GM23338 (cell line): ENCODE data around the gene HLA-B. TPM values are rescaled to one million over a fixed set of nuclear protein-coding genes. Genes with fewer than 3 reads are reported as not detected.

ENCODE experiments used
- ATAC-seq: fragments of 200-7000 bp; cut with Tn5 transposase; 3 replicates; pipeline ENCODE4 v1.9.1; 2020
- DNase-seq: peaks from one replicate; pipeline ENCODE4 v3.0.0-alpha.2; 2015; ENCODE audit warnings: low spot score
- H2AFZ ChIP-seq: fragments of 200-600 bp; sonication (generic); 2 replicates; pipeline ENCODE4 v1.8.0; 2016; ENCODE audit warnings: antibody characterized with exemption, mild to moderate bottlenecking, moderate library complexity
- H3F3A ChIP-seq: fragments of 200-600 bp; sonication (generic); replicated peaks from 2 replicates; pipeline ENCODE4 v1.8.0; 2017; ENCODE audit warnings: antibody characterized with exemption, mixed run types, low read depth
- H3K27ac ChIP-seq: fragments of 200-600 bp; sonication (generic); 2 replicates; pipeline ENCODE4 v1.6.1; 2016; ENCODE audit warnings: low read depth
- H3K27me3 ChIP-seq: fragments of 200-600 bp; sonication (generic); 2 replicates; pipeline ENCODE4 v1.8.0; 2016; ENCODE audit warnings: mild to moderate bottlenecking, mixed run types, moderate library complexity; ENCODE audit not compliant: insufficient read depth
- H3K36me3 ChIP-seq: fragments of 200-600 bp; sonication (generic); 2 replicates; pipeline ENCODE4 v1.8.0; 2016; ENCODE audit warnings: mild to moderate bottlenecking; ENCODE audit not compliant: insufficient read depth
- H3K4me1 ChIP-seq: fragments of 200-600 bp; sonication (generic); 2 replicates; pipeline ENCODE4 v1.8.0; 2016; ENCODE audit warnings: mild to moderate bottlenecking, moderate library complexity; ENCODE audit not compliant: insufficient read depth
- H3K4me2 ChIP-seq: fragments of 200-600 bp; sonication (generic); 2 replicates; pipeline ENCODE4 v1.7.1; 2017; ENCODE audit warnings: mixed run types
- H3K4me3 ChIP-seq: fragments of 200-600 bp; sonication (generic); 2 replicates; pipeline ENCODE4 v1.6.1; 2016; ENCODE audit warnings: mixed run types
- H3K79me2 ChIP-seq: fragments of 200-600 bp; sonication (generic); replicated peaks from 2 replicates; pipeline ENCODE4 v1.8.0; 2017; ENCODE audit warnings: mild to moderate bottlenecking; ENCODE audit not compliant: insufficient read depth
- H3K9me2 ChIP-seq: fragments of 200-600 bp; sonication (generic); 2 replicates; pipeline ENCODE4 v1.8.0; 2017; ENCODE audit not compliant: insufficient read depth
- H4K20me1 ChIP-seq: fragments of 200-600 bp; sonication (generic); replicated peaks from 2 replicates; pipeline ENCODE4 v1.8.0; 2017; ENCODE audit warnings: mild to moderate bottlenecking; ENCODE audit not compliant: insufficient read depth
- H3K27ac Mint-ChIP-seq: 2 replicates; pipeline ENCODE4 v1.8.0; 2020; ENCODE audit warnings: inconsistent platforms, mild to moderate bottlenecking, moderate library complexity, mixed read lengths
- H3K27me3 Mint-ChIP-seq: 3 replicates; pipeline ENCODE4 v1.8.0; 2022; ENCODE audit warnings: low read depth, mild to moderate bottlenecking, moderate library complexity, mixed read lengths, inconsistent platforms; ENCODE audit not compliant: insufficient read depth, poor library complexity
- H3K36me3 Mint-ChIP-seq: 3 replicates; pipeline ENCODE4 v1.8.0; 2021; ENCODE audit warnings: low read depth, mild to moderate bottlenecking, inconsistent platforms, moderate library complexity, mixed read lengths
- H3K4me1 Mint-ChIP-seq: 3 replicates; pipeline ENCODE4 v1.8.0; 2020; ENCODE audit warnings: mild to moderate bottlenecking, inconsistent platforms, mixed read lengths
- H3K4me3 Mint-ChIP-seq: 3 replicates; pipeline ENCODE4 v1.8.0; 2021; ENCODE audit warnings: moderate library complexity, mild to moderate bottlenecking, inconsistent platforms, mixed read lengths
- H3K9me3 Mint-ChIP-seq: 3 replicates; pipeline ENCODE4 v1.8.0; 2020; ENCODE audit warnings: moderate library complexity, mild to moderate bottlenecking, inconsistent platforms, mixed read lengths
- CREB1 ChIP-seq: fragments of 250-450 bp; sonication (Bioruptor Pico); IDR thresholded peaks from 2 replicates; pipeline ENCODE4 v1.5.0; 2020; ENCODE audit warnings: low read depth, mild to moderate bottlenecking, moderate library complexity
- JUNB ChIP-seq: IDR thresholded peaks from one replicate; pipeline ENCODE4 v1.6.1; 2016; ENCODE audit warnings: antibody characterized with exemption; ENCODE audit not compliant: unreplicated experiment
- POLR2AphosphoS5 ChIP-seq: IDR thresholded peaks from 2 replicates; pipeline ENCODE4 v1.6.1; 2016; ENCODE audit warnings: antibody characterized with exemption, low read depth
- STAT1 ChIP-seq: IDR thresholded peaks from one replicate; pipeline ENCODE4 v1.6.1; 2016; ENCODE audit warnings: antibody characterized with exemption; ENCODE audit not compliant: unreplicated experiment
- ZNF331 ChIP-seq: fragments of 250-450 bp; sonication (Bioruptor Pico); IDR thresholded peaks from 2 replicates; pipeline ENCODE4 v1.5.0; 2020; ENCODE audit warnings: low read depth, mild to moderate bottlenecking, moderate library complexity
- polyA plus RNA-seq: library from polyadenylated mRNA; unstranded; fragments of >200 nt; fragmentation: Nextera tagmentation; extraction: Ambion mirVana; gene quantifications from 2 replicates; pipeline ENCODE4 v1.2.1, GENCODE V29; 2016
- total RNA-seq: library from RNA; depleted of rRNA; stranded (reverse); fragments of >200 nt; shearing (Covaris generic); gene quantifications from 2 replicates; pipeline ENCODE4 v1.2.3, GENCODE V29; 2014
- TF ChIP-seq, protein P1 (sequence below): fragments of 250-450 bp; sonication (Bioruptor Pico); IDR thresholded peaks from 2 replicates; pipeline ENCODE4 v1.5.0; 2020; ENCODE audit warnings: mild to moderate bottlenecking, moderate library complexity
- TF ChIP-seq, protein P2 (sequence below): IDR thresholded peaks from 2 replicates; pipeline ENCODE4 v1.6.1; 2016; ENCODE audit warnings: antibody characterized with exemption

The HLA-B gene
- total and polyA plus RNA-seq, 2 experiments from 2014 or later = 44.3 to 86.0 TPM

DNA sequence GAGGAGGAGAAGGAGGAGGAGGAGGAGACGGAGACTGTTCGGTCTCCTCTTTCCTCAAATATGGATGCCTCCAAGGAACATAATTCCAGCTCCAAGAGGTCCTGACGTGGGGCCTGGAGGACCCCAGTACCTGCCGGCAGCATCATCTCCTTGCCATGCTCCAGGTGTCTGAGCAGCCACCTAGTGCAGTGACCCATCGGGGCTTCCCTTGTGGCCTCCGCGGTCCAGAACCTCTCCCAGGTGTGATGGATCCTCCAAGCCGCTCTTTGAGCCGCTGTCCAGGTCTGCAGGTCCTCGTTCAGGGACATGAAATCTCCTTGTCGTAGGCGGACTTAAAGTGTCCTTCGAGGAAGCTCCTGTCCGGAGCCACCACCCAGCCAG lies 49.3 kb downstream of the HLA-B start (continued):
- TF ChIP-seq, protein P1, sequence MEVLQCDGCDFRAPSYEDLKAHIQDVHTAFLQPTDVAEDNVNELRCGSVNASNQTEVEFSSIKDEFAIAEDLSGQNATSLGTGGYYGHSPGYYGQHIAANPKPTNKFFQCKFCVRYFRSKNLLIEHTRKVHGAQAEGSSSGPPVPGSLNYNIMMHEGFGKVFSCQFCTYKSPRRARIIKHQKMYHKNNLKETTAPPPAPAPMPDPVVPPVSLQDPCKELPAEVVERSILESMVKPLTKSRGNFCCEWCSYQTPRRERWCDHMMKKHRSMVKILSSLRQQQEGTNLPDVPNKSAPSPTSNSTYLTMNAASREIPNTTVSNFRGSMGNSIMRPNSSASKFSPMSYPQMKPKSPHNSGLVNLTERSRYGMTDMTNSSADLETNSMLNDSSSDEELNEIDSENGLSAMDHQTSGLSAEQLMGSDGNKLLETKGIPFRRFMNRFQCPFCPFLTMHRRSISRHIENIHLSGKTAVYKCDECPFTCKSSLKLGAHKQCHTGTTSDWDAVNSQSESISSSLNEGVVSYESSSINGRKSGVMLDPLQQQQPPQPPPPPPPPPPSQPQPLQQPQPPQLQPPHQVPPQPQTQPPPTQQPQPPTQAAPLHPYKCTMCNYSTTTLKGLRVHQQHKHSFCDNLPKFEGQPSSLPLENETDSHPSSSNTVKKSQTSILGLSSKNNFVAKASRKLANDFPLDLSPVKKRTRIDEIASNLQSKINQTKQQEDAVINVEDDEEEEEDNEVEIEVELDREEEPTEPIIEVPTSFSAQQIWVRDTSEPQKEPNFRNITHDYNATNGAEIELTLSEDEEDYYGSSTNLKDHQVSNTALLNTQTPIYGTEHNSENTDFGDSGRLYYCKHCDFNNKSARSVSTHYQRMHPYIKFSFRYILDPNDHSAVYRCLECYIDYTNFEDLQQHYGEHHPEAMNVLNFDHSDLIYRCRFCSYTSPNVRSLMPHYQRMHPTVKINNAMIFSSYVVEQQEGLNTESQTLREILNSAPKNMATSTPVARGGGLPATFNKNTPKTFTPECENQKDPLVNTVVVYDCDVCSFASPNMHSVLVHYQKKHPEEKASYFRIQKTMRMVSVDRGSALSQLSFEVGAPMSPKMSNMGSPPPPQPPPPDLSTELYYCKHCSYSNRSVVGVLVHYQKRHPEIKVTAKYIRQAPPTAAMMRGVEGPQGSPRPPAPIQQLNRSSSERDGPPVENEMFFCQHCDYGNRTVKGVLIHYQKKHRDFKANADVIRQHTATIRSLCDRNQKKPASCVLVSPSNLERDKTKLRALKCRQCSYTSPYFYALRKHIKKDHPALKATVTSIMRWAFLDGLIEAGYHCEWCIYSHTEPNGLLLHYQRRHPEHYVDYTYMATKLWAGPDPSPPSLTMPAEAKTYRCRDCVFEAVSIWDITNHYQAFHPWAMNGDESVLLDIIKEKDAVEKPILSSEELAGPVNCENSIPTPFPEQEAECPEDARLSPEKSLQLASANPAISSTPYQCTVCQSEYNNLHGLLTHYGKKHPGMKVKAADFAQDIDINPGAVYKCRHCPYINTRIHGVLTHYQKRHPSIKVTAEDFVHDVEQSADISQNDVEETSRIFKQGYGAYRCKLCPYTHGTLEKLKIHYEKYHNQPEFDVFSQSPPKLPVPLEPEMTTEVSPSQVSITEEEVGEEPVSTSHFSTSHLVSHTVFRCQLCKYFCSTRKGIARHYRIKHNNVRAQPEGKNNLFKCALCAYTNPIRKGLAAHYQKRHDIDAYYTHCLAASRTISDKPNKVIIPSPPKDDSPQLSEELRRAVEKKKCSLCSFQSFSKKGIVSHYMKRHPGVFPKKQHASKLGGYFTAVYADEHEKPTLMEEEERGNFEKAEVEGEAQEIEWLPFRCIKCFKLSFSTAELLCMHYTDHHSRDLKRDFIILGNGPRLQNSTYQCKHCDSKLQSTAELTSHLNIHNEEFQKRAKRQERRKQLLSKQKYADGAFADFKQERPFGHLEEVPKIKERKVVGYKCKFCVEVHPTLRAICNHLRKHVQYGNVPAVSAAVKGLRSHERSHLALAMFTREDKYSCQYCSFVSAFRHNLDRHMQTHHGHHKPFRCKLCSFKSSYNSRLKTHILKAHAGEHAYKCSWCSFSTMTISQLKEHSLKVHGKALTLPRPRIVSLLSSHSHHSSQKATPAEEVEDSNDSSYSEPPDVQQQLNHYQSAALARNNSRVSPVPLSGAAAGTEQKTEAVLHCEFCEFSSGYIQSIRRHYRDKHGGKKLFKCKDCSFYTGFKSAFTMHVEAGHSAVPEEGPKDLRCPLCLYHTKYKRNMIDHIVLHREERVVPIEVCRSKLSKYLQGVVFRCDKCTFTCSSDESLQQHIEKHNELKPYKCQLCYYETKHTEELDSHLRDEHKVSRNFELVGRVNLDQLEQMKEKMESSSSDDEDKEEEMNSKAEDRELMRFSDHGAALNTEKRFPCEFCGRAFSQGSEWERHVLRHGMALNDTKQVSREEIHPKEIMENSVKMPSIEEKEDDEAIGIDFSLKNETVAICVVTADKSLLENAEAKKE (CRISPR knock-in tag) = no peak
- TF ChIP-seq, protein P2, sequence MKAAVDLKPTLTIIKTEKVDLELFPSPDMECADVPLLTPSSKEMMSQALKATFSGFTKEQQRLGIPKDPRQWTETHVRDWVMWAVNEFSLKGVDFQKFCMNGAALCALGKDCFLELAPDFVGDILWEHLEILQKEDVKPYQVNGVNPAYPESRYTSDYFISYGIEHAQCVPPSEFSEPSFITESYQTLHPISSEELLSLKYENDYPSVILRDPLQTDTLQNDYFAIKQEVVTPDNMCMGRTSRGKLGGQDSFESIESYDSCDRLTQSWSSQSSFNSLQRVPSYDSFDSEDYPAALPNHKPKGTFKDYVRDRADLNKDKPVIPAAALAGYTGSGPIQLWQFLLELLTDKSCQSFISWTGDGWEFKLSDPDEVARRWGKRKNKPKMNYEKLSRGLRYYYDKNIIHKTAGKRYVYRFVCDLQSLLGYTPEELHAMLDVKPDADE = no peak
- TF ChIP-seq CREB1 (CRISPR knock-in tag) (no peak), JUNB (no peak), POLR2AphosphoS5 (no peak), STAT1 (no peak), ZNF331 (CRISPR knock-in tag) (no peak)

DNA sequence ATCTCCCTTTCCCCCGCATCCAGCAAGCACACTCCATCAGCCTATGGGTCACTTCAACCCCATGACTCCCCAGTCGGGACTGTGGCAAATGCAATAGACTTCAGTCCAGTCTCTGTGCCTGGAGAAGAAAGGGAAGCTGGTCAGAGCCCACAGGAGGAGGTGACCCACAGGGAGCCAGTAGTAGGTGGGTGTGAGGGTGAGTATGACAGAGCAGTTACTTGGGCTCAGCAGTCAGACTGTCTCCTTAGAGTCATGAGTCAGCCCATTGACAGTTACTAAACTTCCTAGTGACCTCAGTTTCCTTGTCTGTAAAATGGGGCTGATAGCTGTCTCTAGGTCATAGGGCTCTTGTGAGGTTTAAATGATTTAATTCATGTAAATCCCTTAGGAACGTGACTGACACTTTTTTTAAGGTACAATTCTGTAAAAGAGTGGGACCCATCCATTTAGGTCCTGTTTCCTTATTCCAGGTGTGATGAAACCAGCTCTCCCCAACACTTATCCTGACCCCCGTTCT lies 51.2 kb downstream of the HLA-B start:
- H3K4me1 Mint-ChIP-seq = no peaks in the 10 kb centered on the region
- H3K27me3 ChIP-seq = peaks cover 16% of the 10 kb centered on the region; the same call in 1 of the 2 replicates
- ATAC-seq = no peak
- TF ChIP-seq, protein P1 (CRISPR knock-in tag) = no peak
- TF ChIP-seq POLR2AphosphoS5 = no peak

More for the DNA sequence above, 51.2 kb downstream of the HLA-B start:
- H3K4me3 Mint-ChIP-seq = no peak overlapping the region
- Histone ChIP-seq H2AFZ (no peak overlapping the region), H3K4me2 (no peak overlapping the region), H3K4me3 (no peak overlapping the region), H3K9me2 (no peaks in the 10 kb centered on the region), H3K27ac (no peak overlapping the region), H4K20me1 (no peaks in the 10 kb centered on the region), H3F3A (no peaks in the 10 kb centered on the region), H3K36me3 (no peaks in the 10 kb centered on the region), H3K4me1 (no peaks in the 10 kb centered on the region), H3K79me2 (no peaks in the 10 kb centered on the region)
- DNase-seq = no peak
- H3K9me3 Mint-ChIP-seq = no peaks in the 10 kb centered on the region; the same call in 1 of the 3 replicates
- H3K36me3 Mint-ChIP-seq = no peaks in the 10 kb centered on the region
- H3K27me3 Mint-ChIP-seq = peaks cover 3% of the 10 kb centered on the region
- H3K27ac Mint-ChIP-seq = no peak overlapping the region
